ENCODE measurements around the gene USP2. TPM values are rescaled to one million over a fixed set of nuclear protein-coding genes. Genes with fewer than 3 reads are reported as not detected.
A peak's percentile ranks its signal among the peaks of the same experiment; 100 is the strongest.

The USP2 gene, protein sequence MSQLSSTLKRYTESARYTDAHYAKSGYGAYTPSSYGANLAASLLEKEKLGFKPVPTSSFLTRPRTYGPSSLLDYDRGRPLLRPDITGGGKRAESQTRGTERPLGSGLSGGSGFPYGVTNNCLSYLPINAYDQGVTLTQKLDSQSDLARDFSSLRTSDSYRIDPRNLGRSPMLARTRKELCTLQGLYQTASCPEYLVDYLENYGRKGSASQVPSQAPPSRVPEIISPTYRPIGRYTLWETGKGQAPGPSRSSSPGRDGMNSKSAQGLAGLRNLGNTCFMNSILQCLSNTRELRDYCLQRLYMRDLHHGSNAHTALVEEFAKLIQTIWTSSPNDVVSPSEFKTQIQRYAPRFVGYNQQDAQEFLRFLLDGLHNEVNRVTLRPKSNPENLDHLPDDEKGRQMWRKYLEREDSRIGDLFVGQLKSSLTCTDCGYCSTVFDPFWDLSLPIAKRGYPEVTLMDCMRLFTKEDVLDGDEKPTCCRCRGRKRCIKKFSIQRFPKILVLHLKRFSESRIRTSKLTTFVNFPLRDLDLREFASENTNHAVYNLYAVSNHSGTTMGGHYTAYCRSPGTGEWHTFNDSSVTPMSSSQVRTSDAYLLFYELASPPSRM
- 0.14 and 0.54 TPM in 2 replicates for total RNA-seq (2022)
- Bru-seq, nascent RNA: percentile 18 among the genes with signal in this experiment
- percentile 10 among the genes with signal in this experiment for BruChase-seq, experiment 1, labeled RNA remaining after a 6-hour chase
- BruChase-seq, experiment 2, labeled RNA remaining after a 2-hour chase: percentile 19 among the genes with signal in this experiment
- long read RNA-seq, partial matches to known transcripts: 0 of 1 reads
- long read RNA-seq, other reads (novel, unspliced or antisense): 0 of 1 reads

DNA sequence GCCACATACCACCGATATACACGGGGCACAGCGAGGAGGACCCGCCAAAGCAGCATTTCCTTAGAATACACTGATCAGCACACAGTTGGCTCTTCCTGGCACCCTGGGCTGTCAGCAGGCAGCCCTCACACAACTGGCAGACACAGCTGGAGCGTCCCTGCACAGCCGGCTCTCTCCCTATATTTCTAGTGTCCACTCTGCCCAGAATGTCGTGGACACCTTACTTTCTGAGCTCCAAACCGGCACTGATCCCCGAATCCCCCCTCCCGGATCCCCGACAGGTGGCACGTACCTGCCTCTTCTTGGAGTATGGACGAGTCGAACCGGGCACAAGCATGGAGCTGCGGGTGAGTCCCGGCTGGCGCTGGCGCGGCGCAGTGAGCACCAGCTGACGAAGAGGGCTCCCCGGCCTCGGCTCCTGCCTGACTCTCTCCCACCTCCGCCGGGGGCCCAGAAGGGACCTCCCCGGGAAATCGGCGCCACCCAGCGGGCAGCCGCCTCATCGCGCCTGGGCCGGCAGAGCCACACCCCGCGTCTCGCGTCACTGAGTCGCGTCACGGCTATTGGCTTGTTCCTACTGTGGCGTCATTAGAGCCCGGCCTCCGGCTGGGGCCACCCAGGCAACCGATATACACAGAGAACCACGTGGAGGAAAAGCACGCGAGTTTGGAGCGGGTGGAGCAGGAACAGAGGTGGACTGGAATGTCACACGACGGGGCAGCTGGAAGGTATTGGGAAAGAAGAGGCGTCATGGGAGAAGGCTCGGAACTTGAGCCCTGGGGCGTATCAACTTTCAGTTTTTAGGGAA, at the start of gene USP2:
TSS of gene USP2 (minus strand) at position 510 of the 808 bp plus-strand sequence. CDS start 8,210 bp downstream, outside the sequence.
- DNase-seq (ENCODE audit: unreplicated experiment): peak; percentile 95
- no peak within 1 kb of the TSS for H3K27ac Mint-ChIP-seq (ENCODE audit: low read depth, unreplicated experiment)
- ChIA-PET POLR2A (interaction anchor here (0.5 to 3.5 kb wide), 12 partner anchors 14 to 693 kb away, joined by 3 to 19 read pairs (median 4); partner anchors contain the start of gene NECTIN1), CTCF (interaction anchor here (0.6 to 19.9 kb wide), 30 partner anchors 9 to 263 kb away, joined by 3 to 415 read pairs (median 4); no protein-coding TSS in a partner anchor)
- no TSS peak for BruUV-seq (replicated peaks)
- intact Hi-C loops (cut with micrococcal nuclease): loop anchor here (1.0 to 2.0 kb wide), 2 partner anchors 51 to 93 kb away; no protein-coding TSS in a partner anchor
- TF ChIP-seq, protein P1, sequence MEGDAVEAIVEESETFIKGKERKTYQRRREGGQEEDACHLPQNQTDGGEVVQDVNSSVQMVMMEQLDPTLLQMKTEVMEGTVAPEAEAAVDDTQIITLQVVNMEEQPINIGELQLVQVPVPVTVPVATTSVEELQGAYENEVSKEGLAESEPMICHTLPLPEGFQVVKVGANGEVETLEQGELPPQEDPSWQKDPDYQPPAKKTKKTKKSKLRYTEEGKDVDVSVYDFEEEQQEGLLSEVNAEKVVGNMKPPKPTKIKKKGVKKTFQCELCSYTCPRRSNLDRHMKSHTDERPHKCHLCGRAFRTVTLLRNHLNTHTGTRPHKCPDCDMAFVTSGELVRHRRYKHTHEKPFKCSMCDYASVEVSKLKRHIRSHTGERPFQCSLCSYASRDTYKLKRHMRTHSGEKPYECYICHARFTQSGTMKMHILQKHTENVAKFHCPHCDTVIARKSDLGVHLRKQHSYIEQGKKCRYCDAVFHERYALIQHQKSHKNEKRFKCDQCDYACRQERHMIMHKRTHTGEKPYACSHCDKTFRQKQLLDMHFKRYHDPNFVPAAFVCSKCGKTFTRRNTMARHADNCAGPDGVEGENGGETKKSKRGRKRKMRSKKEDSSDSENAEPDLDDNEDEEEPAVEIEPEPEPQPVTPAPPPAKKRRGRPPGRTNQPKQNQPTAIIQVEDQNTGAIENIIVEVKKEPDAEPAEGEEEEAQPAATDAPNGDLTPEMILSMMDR (IDR thresholded peaks at IDR 0.05; ENCODE audit: unreplicated experiment): peak; percentile 72
- H3K9me3 Mint-ChIP-seq (ENCODE audit: unreplicated experiment): no peaks in the 10 kb centered on the region
- H3K27me3 Mint-ChIP-seq (ENCODE audit: insufficient read depth, unreplicated experiment): no peaks in the 10 kb centered on the region
- no peak within 1 kb of the TSS for H3K4me3 Mint-ChIP-seq (ENCODE audit: unreplicated experiment)
- H3K4me1 Mint-ChIP-seq (ENCODE audit: insufficient read depth, unreplicated experiment): peaks cover 10% of the 10 kb centered on the region
- no peaks in the 10 kb centered on the region for H3K36me3 Mint-ChIP-seq (ENCODE audit: insufficient read depth, unreplicated experiment)

DNA sequence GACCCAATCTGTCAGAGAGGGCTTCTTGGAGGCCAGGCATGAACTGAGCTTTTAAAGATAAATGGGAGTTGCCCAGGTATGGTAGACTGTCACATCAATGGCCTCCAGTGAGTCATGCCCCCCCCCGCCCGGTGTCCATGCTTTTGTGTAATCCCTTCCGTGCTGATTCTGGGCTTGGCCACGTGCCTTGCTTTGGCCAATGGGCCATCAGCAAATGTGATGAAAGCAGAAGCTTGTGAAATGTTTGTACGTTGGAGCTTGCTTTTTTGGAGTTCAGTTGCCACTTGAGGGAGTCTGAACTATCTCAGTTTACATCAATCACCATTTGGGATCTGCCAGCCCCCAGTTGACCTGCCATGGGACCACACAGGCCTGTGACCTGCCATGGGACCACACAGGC, 45.8 kb upstream of the USP2 start:
- CTCF ChIA-PET: interaction anchor here (0.9 to 3.0 kb wide), 3 partner anchors 9 to 47 kb away, joined by 3 to 15 read pairs (median 5); no protein-coding TSS in a partner anchor
- Mint-ChIP-seq H3K4me3 (ENCODE audit: unreplicated experiment) (peak overlapping the region; percentile 13), H3K9me3 (ENCODE audit: unreplicated experiment) (no peaks in the 10 kb centered on the region), H3K4me1 (ENCODE audit: insufficient read depth, unreplicated experiment) (peaks cover 31% of the 10 kb centered on the region), H3K36me3 (ENCODE audit: insufficient read depth, unreplicated experiment) (no peaks in the 10 kb centered on the region), H3K27me3 (ENCODE audit: insufficient read depth, unreplicated experiment) (peaks cover 4% of the 10 kb centered on the region), H3K27ac (ENCODE audit: low read depth, unreplicated experiment) (peak overlapping the region; percentile 61)
- BruUV-seq (replicated peaks): no TSS peak
- POLR2A ChIA-PET: interaction anchor here (0.6 to 2.3 kb wide), 7 partner anchors 9 to 975 kb away, joined by 3 to 12 read pairs (median 4); partner anchors contain the start of gene USP2
- TF ChIP-seq, protein P1 (IDR thresholded peaks at IDR 0.05; ENCODE audit: unreplicated experiment): no peak
- intact Hi-C loops (cut with micrococcal nuclease): no loop called here
- DNase-seq (ENCODE audit: unreplicated experiment): peak; percentile 89

DNA sequence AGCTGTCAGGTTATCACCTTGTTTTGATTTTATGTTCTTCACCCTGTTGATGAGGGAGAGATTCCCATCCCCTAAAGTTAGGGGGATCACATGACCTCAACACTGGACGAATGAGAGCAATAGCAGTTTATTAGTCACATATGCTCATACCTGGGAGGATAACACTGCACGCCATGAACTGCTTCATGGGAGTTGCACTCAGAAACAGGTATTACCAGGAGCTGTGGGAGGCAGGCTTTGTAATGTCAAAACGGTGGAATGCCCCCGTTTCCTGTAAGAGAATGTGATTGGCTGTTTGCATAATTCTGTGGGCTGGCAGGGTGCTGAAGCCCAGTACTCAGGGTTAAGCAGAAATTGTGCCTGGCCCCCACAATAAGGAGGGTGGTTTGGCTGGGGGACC, 44.7 kb upstream of the USP2 start:
- no peak overlapping the region for H3K4me3 Mint-ChIP-seq (ENCODE audit: unreplicated experiment)
- no TSS peak for BruUV-seq (replicated peaks)
- H3K36me3 Mint-ChIP-seq (ENCODE audit: insufficient read depth, unreplicated experiment): no peaks in the 10 kb centered on the region
- no peaks in the 10 kb centered on the region for H3K9me3 Mint-ChIP-seq (ENCODE audit: unreplicated experiment)
- no peak overlapping the region for H3K27ac Mint-ChIP-seq (ENCODE audit: low read depth, unreplicated experiment)
- DNase-seq (ENCODE audit: unreplicated experiment): no peak
- TF ChIP-seq, protein P1 (IDR thresholded peaks at IDR 0.05; ENCODE audit: unreplicated experiment): no peak
- H3K27me3 Mint-ChIP-seq (ENCODE audit: insufficient read depth, unreplicated experiment): peaks cover 12% of the 10 kb centered on the region
- peaks cover 20% of the 10 kb centered on the region for H3K4me1 Mint-ChIP-seq (ENCODE audit: insufficient read depth, unreplicated experiment)
- ChIA-PET POLR2A (interaction anchor here (0.6 to 2.3 kb wide), 2 partner anchors 8 to 44 kb away, joined by 3 to 12 read pairs; no protein-coding TSS in a partner anchor), CTCF (interaction anchor here (0.7 to 3.0 kb wide), 3 partner anchors 29 to 49 kb away, joined by 3 to 15 read pairs (median 5); no protein-coding TSS in a partner anchor)
- intact Hi-C loops (cut with micrococcal nuclease): no loop called here
